ENCODE measurements around the gene RBFOX2.

DNA sequence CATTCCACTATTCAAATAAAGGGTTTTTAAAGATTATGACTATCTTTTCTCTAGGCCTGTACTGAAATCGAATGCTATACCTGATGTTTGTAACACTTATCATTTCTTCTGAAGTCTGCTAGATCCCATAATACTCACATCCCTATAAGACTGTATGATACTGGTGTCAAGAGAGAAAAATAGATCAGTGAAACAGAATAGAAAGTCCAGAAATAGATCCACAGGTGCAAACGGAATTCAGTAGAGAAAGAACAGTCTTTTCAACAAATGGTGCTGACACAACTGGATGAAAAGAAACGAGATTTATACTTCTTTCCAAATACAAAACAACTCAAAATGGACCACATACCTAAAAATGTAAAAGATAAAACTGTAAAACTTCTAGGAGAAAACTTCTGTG is 167.8 kb downstream of the RBFOX2 start:
- TF ChIP-seq, protein P1, sequence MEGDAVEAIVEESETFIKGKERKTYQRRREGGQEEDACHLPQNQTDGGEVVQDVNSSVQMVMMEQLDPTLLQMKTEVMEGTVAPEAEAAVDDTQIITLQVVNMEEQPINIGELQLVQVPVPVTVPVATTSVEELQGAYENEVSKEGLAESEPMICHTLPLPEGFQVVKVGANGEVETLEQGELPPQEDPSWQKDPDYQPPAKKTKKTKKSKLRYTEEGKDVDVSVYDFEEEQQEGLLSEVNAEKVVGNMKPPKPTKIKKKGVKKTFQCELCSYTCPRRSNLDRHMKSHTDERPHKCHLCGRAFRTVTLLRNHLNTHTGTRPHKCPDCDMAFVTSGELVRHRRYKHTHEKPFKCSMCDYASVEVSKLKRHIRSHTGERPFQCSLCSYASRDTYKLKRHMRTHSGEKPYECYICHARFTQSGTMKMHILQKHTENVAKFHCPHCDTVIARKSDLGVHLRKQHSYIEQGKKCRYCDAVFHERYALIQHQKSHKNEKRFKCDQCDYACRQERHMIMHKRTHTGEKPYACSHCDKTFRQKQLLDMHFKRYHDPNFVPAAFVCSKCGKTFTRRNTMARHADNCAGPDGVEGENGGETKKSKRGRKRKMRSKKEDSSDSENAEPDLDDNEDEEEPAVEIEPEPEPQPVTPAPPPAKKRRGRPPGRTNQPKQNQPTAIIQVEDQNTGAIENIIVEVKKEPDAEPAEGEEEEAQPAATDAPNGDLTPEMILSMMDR (IDR thresholded peaks at IDR 0.05): no peak
- TF ChIP-seq ZFX (IDR thresholded peaks at IDR 0.05; ENCODE audit: borderline replicate concordance): no peak
